GM19238 (cell line): Measurements from ENCODE around the gene RBFOX2.

Experiments
- DNase-seq: peaks from one replicate; pipeline ENCODE4 v3.0.0; 2011; ENCODE audit warnings: low spot score; ENCODE audit not compliant: insufficient read length

RBFOX2 gene

DNA sequence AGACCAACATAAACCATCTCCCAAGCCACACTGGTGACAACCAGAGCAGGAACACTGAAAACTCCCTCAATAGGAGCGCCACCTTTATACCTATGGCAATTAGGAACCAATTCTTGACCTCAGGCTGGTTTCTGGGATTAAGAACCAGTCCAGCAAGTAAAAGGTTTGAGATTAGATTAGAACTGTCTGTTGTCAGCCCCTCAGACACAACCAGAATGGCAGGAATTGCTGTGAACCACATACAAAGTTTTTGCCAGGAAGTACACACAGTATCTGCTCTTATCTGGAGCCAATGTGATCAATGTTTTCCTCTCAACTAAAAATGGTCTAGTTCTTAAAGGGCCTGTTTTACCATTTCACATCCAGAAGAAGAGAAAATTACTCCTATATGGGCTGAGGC lies 55.2 kb downstream of the RBFOX2 start:
- no peak for DNase-seq

GRCh38 chr22:35972559-35972958 lies 56.1 kb downstream of the RBFOX2 start:
- no peak for DNase-seq

DNA sequence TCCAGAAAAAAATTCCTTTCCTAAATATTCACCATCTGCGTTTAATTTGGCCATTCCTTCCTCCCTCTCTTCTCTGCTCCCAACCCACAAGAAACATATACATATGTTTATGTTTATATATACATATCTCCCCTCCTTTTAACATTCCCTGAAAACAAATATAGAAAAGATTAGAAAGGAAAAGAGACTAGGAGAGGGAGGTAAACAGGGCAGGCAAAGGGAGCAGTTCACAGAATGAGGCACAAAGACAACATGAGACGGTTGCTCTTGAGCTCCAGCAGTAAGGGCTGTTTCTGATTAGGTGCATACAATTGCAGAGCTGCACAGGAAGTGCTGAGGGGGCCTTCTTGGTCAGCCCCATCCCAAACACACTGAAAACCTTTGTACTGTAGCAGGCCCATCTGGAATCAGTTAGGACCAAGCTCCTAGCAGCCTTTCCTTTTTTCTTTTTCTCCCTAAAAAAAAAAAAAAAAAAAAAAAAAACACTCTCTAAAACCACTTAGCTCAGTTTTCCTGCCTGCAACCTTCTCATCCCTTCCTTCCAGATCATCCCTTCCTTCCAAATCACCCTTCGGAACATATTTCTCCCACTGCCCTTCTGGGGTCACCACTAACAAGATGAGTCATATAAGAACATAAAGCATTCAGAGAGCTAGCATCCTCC lies 57.0 kb downstream of the RBFOX2 start:
- no peak for DNase-seq

- DNase-seq = no peak
These were observed 57.8 kb downstream of the RBFOX2 start for GRCh38 chr22:35970616-35971455.

- DNase-seq = no peak
These were observed 61.6 kb downstream of the RBFOX2 start for GRCh38 chr22:35967046-35967397.

DNA sequence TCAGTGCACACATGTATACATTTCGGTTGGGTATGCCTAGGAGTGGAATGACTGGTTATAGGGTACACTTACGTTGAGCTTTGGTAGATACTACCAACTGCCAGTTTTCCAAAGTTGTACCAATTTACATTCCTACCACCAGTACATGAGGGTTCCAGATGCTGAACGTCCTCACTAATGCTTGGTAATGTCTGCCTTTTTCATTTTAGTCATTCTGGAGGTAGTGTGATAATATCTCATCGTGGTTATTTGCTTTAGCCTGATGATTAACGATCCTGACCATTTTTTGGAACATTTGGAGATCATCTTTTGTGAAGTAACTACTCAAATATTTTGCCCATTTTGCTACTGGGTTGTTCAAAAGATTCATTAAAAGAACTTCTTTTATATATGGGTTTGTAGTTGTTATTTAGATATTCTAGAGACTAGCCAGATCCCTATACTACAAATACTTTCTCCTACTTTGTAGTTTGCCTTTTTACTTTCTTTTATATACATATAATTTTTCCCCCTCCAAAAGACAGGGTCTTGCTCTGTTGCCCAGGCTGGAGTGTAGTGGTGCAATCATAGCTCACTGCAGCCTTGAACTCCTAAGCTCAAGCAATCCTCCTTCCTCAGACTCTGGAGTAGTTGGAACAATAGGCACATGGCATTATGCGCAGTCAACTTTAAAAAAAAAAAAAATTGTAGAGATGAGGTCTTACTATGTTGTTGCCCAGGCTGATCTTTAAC lies 62.1 kb downstream of the RBFOX2 start:
- DNase-seq = no peak

DNA sequence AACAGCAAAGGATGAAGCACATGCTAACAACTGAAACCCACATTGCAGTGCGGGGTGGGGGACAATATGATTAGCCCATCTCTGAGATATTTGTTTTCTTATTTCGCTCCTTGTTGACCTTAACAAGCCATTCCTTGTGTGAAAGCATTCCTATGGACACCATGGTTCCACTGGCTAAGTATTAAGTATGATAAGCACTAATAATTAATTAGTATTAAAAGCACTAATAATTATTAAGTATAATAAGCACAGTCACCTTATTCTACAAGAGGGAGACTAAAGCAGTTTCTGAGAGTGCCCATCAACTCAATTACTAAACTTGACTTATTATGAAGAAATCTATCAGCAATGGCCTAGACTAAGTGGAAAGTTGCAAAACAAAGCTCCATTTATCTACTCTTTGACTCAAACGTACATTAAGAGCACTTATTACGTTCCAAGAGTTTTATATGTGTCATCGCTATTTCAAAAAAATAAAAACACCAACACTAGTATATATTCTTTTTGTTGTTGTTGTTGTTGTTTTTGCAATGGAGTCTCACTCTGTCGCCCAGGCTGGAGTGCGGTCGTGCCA lies 65.3 kb downstream of the RBFOX2 start:
- no peak for DNase-seq

- no peak for DNase-seq
These were observed 66.9 kb downstream of the RBFOX2 start for GRCh38 chr22:35961480-35962295.

GRCh38 chr22:35960854-35961253 lies 67.8 kb downstream of the RBFOX2 start:
- no peak for DNase-seq

- DNase-seq = no peak
These were observed 69.4 kb downstream of the RBFOX2 start for GRCh38 chr22:35959121-35959800.

DNA sequence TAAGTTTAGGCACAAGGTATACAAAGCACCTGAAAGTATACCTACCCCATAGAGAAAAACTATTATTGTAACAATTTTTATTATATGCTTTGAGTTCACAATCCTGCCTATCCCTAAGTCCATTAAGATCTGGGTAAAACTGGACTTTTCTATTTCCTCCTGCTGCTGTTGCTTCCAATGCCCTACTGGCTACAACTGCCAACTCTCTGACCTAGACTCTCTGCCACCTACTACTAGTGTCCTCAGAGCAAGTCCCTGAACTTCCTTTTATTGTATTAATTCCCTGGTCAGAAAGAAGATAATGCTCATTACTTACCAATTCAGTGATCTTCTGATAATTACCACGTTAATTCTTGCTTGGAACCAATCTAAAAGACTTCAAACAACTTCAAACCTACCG lies 70.3 kb downstream of the RBFOX2 start:
- no peak for DNase-seq

GRCh38 chr22:35957589-35957988 lies 71.0 kb downstream of the RBFOX2 start:
- DNase-seq = no peak

- DNase-seq = no peak
These were observed 71.8 kb downstream of the RBFOX2 start for GRCh38 chr22:35956850-35957249.

- no peak for DNase-seq
These were observed 73.1 kb downstream of the RBFOX2 start for GRCh38 chr22:35955546-35955945.

- no peak for DNase-seq
These were observed 76.0 kb downstream of the RBFOX2 start for GRCh38 chr22:35952576-35952975.

DNA sequence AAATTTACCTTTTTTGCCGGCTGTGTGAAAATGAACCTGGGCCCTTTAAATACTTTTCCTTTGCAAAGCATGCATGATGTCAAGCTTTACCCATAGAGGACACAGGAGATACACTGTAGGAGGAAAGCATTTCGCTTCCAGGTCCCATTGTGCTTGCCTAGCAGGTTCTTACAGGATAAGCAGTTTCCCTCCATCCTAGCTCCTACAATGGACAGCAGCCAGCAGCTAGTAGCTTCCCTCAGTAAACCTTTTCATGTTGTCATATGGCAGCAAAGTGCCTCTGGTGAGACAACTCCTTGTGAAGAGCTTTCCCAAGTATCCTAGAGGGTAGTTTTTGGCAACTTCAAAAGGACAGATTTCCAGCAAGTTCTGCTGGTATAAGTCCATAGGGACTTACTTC lies 78.4 kb downstream of the RBFOX2 start:
- DNase-seq = no peak

DNA sequence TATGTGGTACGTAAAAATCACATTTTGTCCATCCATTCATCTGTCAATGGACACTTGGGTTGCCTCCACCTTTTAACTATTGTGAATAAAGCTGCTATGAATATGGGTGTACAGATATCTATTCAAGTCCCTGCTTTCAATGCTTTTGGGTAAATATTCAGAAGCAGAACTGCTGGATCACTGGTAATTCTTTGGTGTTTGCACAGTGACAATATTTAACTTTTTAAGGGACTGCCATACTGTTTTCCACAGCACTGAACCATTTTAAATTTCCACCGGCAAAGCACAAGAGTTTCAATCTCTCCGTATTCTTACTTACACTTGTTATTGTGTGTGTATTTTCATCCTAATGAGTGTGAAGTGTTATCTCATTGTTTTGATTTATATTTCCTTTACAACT lies 79.4 kb downstream of the RBFOX2 start:
- no peak for DNase-seq

DNA sequence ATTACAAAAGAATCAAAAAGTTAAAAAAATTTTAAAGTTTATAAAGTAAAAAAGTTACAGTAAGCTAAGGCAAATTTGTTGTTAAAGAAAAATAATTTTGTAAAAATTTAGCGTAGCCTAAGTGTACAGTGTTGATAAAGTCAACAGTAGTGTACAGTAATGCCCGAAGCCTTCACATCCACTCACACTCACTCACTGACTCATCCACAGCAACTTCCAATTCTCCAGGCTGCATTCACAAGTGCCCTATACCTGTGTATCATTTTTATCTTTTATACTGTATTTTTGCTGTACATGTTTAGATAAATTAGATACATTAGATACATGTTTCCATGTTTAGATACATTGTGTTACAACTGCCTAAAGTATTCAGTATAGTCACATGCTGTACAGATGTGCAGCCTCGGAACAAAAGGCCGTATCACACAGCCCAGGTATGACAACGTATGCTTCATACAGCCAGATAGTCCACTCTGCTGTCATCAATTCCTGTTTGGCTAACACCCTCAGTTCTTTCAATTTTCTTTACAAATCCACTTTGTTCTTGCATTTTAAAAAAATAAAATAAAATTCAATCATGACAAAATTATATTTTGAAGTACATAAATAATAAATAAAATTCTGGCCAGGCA lies 80.7 kb downstream of the RBFOX2 start:
- DNase-seq = no peak

GRCh38 chr22:35944458-35944857 lies 84.2 kb downstream of the RBFOX2 start:
- DNase-seq = no peak

GRCh38 chr22:35940166-35940565 lies 88.5 kb downstream of the RBFOX2 start:
- DNase-seq = no peak
